Forelimb muscle (tissue), 1 donor: ENCODE data around the gene CTDSP2. TPM values are rescaled to one million over a fixed set of nuclear protein-coding genes. Genes with fewer than 3 reads are reported as not detected.
"Not testable (repeated sequence)": the region's sequence is repeated elsewhere in the genome, so short reads cannot be mapped to it uniquely, and the experiment has no call there.

Source experiments
- DNase-seq: peaks from one replicate; pipeline ENCODE4 v3.0.0-alpha.2; 2013; ENCODE audit warnings: low read depth
- polyA plus RNA-seq: library from polyadenylated mRNA; unstranded; fragments of 120-200 nt; gene quantifications from one replicate; pipeline ENCODE4 v1.2.1, GENCODE V29; 2013; ENCODE audit not compliant: insufficient read length

The CTDSP2 gene
- polyA plus RNA-seq, 1 donor = 195 TPM

- DNase-seq = no peak
Observed at GRCh38 chr12:57852620-57853500, 6.3 kb upstream of the CTDSP2 start.

DNA sequence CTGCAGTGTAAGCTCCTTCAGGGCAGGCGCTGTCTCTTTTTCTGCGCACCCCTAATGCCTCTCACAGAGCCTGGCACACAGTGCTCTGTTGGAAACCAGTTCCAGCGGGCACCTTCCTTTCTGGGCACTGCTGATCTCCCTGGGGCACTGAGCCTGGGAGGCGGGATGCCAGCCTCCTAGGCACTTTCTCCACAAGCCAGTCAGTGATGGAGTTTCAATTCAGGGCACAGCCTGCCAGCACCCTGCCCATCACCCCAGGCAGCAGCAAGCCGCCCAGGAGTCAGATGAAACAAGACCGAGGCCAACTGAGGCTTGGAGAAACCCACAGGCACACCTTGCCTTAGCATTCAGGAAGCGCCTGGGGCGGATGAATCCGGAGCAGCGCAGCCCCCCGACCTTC lies 5.7 kb upstream of the CTDSP2 start:
- DNase-seq = no peak

DNA sequence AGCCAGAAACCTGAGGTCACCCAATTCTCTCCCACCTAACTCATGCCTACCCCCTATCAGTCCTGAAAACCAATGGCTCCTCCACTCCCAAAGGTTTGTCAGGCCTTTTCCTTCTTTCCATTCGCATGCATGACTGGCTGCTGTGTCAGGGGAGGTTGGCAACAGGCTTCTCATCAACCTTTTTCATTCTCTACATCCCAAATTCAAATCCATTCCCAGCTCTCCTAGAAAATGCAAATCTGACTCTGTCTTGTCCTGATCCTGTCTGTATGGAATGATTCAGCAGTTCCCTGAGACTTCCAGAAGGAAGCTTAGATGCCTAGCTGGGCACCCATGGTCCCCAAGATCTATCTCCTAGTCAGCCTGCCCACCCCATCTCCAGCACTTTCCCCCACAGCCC lies 5.0 kb upstream of the CTDSP2 start:
- no peak for DNase-seq

- DNase-seq = no peak
Observed at GRCh38 chr12:57850854-57851430, 4.4 kb upstream of the CTDSP2 start.

DNA sequence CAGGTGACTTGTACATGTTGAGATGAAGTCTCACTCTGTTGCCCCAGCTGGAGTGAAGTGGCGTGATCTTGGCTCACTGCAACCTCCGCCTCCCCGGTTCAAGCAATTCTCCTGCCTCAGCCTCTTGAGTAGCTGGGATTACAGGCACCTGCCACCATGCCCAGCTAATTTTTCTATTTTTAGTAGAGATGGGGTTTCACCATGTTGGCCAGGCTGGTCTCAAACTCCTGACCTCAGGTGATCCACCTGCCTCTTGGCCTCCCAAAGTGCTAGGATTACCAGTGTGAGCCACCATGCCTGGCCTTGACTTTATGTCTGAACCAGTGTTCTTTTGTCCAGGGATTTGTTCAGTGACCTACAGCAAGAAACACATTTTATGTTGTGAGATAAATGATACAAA lies 2.9 kb upstream of the CTDSP2 start:
- DNase-seq = not testable (repeated sequence)

DNA sequence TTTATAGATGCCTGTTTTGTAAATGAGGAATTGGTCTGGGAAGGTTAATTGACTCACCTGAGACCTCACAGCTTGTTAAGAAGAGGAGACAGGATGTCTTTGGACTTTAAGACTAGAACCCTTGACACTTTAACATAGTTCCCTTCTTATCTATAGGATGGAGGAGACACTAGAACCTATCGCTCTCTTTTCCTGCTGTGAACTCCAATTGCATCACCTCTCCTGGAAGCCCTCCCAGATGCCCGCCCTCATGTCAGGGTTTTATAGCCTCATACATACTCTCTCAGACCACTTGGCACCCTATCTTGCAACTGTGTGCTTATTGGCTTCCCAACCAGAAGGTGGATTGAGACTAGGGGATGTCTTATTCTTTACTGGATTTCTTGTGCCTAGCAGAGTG lies 2.5 kb upstream of the CTDSP2 start:
- no peak for DNase-seq

DNA sequence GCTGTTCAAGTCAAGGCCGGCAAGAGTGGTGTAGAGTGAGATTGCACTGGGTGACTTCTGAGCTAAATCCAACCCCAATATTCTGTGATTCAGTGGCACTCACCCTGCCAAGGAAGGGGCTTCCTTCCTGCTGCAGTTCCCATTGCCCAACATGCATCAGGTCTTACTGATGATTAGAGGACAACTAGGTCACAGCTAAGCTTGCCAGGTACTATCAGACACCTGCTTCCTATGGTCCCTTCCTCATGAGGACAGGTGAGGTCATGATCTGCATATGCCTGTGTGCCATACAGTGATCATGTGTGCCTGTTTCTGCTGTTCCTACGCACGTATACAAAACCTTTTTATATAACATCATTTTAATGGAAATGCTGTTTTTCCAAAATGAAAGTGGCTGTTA lies 1.7 kb upstream of the CTDSP2 start:
- DNase-seq = no peak

GRCh38 chr12:57846285-57846576 lies 298 bp downstream of the CTDSP2 start:
- no peak for DNase-seq

DNA sequence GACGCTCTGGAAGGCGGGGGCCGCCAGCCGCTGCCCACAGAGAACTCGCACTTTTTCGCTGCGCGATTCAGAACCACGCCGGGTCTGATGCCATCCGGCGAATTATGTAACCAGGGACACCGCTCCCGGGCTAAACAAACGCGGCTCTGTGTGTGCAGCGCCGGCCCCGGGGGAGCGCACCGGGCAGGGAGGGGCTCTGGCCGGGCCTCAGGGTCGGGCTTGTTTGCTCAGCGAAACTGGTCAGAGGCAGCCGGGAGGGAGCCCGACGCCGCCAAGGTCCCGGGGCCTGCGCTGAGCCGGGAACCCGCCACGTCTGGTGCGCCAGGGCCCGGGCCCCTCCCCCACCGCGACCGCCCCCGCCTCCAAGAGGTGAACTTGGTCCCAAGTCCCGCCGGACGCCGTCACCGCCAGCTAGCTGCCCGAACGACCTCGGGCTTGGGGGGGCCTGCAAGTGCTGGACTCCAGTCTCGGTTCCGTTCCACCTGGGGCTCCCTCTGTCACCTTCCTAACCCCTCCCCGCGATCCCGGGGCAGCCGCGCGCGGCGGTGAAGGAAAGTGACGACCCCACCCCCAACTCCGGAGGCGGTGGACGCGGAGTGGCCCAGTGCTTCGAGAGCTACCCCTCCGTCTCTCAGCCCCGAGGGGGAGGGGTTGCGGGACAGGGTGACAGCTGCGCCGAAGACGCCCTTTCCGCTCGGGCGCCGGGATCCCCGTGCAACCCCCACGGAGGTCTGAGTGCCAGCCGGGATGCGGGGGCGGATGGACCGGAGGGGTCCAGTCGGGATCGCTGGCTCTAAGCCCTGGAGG lies 848 bp downstream of the CTDSP2 start:
- no peak for DNase-seq

GRCh38 chr12:57844709-57845477 lies 1.6 kb downstream of the CTDSP2 start:
- no peak for DNase-seq

GRCh38 chr12:57842342-57843294 lies 3.9 kb downstream of the CTDSP2 start:
- no peak for DNase-seq

GRCh38 chr12:57841445-57841844 lies 5.1 kb downstream of the CTDSP2 start:
- no peak for DNase-seq

DNA sequence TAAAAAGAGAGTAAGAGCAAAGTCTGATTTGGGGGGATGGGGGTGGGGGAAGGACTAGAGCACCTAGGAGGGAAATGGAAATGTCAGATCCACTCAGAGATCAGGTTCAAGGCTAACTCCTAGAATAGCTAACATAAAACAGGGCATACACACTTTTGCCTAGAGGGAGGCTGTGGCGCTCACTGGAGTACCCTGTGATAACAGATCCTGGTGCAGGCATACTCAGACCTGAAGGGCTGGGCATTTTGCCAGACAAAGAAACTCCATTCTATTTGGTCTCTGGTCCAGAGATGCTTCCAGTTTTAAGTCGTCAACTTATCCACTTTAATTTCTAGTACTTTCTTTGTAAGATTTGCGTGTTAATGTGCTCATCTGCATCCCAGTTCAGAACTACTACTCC lies 5.8 kb downstream of the CTDSP2 start:
- no peak for DNase-seq

- no peak for DNase-seq
Observed at GRCh38 chr12:57839996-57840395, 6.5 kb downstream of the CTDSP2 start.

- no peak for DNase-seq
Observed at GRCh38 chr12:57838594-57839302, 7.8 kb downstream of the CTDSP2 start.

DNA sequence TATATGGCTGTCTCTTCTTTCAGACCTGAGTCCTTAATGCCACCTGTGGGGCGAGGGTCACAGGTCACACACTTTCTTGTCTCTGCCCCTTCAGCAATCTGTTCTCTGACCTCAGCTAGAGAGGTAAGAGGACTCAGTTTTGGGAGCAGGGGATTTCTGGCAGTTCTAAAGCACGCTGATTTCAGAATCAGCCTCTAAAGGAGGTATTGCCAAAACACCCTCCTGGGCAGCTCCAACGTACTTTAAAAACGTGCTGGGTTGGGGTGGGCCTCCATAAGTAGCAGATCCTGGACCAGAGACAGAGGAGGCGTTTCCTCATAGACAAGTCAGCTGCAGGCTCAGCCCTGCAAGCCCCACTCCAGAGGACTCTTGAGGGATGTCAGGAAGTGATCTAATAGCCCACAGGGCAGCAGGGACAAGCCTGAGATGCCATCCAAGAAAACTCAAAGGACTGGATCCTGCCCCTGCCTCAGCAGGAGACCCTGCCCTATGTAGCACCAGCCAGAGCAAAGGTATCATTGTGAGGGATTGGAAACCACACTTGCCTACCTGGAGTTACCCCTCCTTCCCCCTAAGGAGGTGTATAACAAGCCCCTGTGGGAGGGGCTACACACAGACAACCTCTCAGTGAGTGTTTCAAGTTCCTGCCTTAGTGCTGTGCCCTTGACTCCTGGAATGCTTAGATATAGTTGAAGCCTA lies 8.5 kb downstream of the CTDSP2 start:
- DNase-seq = no peak

DNA sequence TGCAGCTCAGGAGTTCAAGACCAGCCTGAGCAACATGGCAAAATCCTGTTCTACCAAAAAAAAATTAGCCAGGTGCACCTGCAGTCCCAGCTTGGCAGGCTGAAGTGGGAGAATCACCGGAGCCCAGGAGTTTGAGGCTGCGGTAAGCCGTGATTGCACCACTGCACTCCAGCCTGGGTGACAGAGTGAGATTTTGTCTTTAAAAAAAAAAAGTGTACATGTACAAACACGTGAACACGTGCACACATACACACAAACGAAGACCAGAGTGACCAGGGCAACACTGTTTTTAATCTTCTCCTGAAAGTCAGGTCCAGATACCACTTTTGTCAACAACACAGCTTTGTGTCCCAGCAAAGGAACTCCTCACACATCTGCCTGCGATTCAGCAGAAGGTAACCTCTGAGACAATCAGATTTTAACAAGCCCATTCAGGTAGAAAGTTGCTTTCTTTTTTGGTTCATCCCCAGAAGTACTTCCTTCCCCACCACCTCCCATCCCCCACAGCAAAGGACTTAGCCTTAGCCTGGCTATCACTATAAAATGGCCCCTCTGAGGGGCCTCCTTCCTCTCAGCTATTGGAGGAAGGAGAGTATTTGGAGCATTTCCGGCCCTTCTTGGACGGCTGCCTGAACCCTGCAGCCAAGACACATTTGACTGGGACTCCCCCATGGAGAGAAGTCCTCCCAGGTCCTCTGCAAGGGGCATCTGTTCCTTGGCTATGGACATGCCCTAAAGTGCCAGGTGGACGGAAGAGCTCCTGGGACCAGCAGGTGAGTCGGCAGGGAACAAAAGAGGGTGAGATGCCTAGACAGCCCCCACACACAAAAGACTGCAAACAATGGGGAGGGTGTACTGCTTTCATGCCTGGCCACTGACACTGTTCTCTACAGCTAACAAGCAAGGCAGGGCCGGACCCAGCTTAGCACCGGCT lies 9.8 kb downstream of the CTDSP2 start:
- peak; percentile 79 for DNase-seq
